SW 1271 (cell line): ENCODE results near the gene PEAK3.
A peak's percentile ranks its signal among the peaks of the same experiment; 100 is the strongest.

ENCODE experiments used
- DNase-seq, 2 experiments: peaks; one replicate each; lab custom pipeline; 2025; lab: John Stamatoyannopoulos, UW

PEAK3 gene

GRCh38 chr19:2282062-2282861 is at the start of gene PEAK3:
PEAK3 (minus strand) TSS chr19:2282175; CDS start chr19:2280931, 1,244 bp downstream.
- no peak for DNase-seq

- DNase-seq = no peak
These were observed 48.8 kb upstream of the PEAK3 start for GRCh38 chr19:2330632-2331284.

- DNase-seq = no peak
These were observed 48.3 kb upstream of the PEAK3 start for GRCh38 chr19:2330255-2330631.

- no peak for DNase-seq
These were observed 47.5 kb upstream of the PEAK3 start for GRCh38 chr19:2329501-2329916.

GRCh38 chr19:2329149-2329478 is 47.1 kb upstream of the PEAK3 start:
- DNase-seq = no peak

- peak; percentile 29 to 76 for DNase-seq
These were observed 46.6 kb upstream of the PEAK3 start, which contains the start of the genes LSM7 and SPPL2B for GRCh38 chr19:2328401-2329148. LSM7 (minus strand) TSS chr19:2328586; CDS start chr19:2328566, 20 bp downstream. SPPL2B (plus strand) TSS chr19:2328684; CDS start chr19:2328710, 26 bp downstream.

GRCh38 chr19:2327773-2328400 is 45.9 kb upstream of the PEAK3 start:
- peak in 1 of 2 experiments; percentile 55 for DNase-seq

- no peak for DNase-seq
These were observed 44.9 kb upstream of the PEAK3 start for GRCh38 chr19:2326699-2327360.

- DNase-seq = no peak
These were observed 43.5 kb upstream of the PEAK3 start for GRCh38 chr19:2325281-2326046.

GRCh38 chr19:2324220-2324948 is 42.4 kb upstream of the PEAK3 start:
- DNase-seq = no peak

- no peak for DNase-seq
These were observed 41.7 kb upstream of the PEAK3 start for GRCh38 chr19:2323707-2324106.

GRCh38 chr19:2321565-2322283 is 39.7 kb upstream of the PEAK3 start:
- DNase-seq = no peak

GRCh38 chr19:2320939-2321338 is 39.0 kb upstream of the PEAK3 start:
- DNase-seq = no peak

GRCh38 chr19:2320049-2320448 is 38.1 kb upstream of the PEAK3 start:
- DNase-seq = no peak

- no peak for DNase-seq
These were observed 37.6 kb upstream of the PEAK3 start for GRCh38 chr19:2319551-2319950.

GRCh38 chr19:2318923-2319322 is 36.9 kb upstream of the PEAK3 start:
- no peak for DNase-seq

- DNase-seq = no peak
These were observed 35.8 kb upstream of the PEAK3 start for GRCh38 chr19:2317756-2318155.

- DNase-seq = no peak
These were observed 35.3 kb upstream of the PEAK3 start for GRCh38 chr19:2317300-2317699.

- DNase-seq = no peak
These were observed 33.9 kb upstream of the PEAK3 start for GRCh38 chr19:2315818-2316353.
